Progenitor cell of endocrine pancreas (in vitro differentiated cells): ENCODE data around the gene BTNL8. TPM values are rescaled to one million over a fixed set of nuclear protein-coding genes. Genes with fewer than 3 reads are reported as not detected.
A peak's percentile ranks its signal among the peaks of the same experiment; 100 is the strongest.

Experiments used
- DNase-seq: peaks from one replicate; pipeline ENCODE4 v3.0.0; 2021; ENCODE audit warnings: low spot score; ENCODE audit not compliant: unreplicated experiment
- H3K27ac Mint-ChIP-seq: 2 replicates; pipeline ENCODE4 v1.8.0; 2021; ENCODE audit warnings: mild to moderate bottlenecking, moderate library complexity, mixed read lengths
- H3K27me3 Mint-ChIP-seq: 2 replicates; pipeline ENCODE4 v1.8.0; 2021; ENCODE audit warnings: mixed read lengths
- H3K36me3 Mint-ChIP-seq: 2 replicates; pipeline ENCODE4 v1.8.0; 2022; ENCODE audit warnings: mixed read lengths; ENCODE audit not compliant: insufficient read depth
- H3K4me1 Mint-ChIP-seq: 2 replicates; pipeline ENCODE4 v1.8.0; 2021; ENCODE audit warnings: low read depth, mixed read lengths
- H3K4me3 Mint-ChIP-seq: 2 replicates; pipeline ENCODE4 v1.8.0; 2021; ENCODE audit warnings: low read depth, mild to moderate bottlenecking, moderate library complexity, mixed read lengths
- H3K9me3 Mint-ChIP-seq: 2 replicates; pipeline ENCODE4 v1.8.0; 2021; ENCODE audit warnings: low read depth, mixed read lengths
- CTCF ChIP-seq: fragments of 200-600 bp; sonication (generic); IDR thresholded peaks from one replicate; pipeline ENCODE4 v1.5.0; 2021; ENCODE audit warnings: antibody characterized with exemption, mild to moderate bottlenecking; ENCODE audit not compliant: unreplicated experiment
- total RNA-seq: library from RNA; stranded (reverse); gene quantifications from 2 replicates; pipeline ENCODE4 v1.2.1, GENCODE V29; 2021

The BTNL8 gene
- total RNA-seq, 1 donor from 2014 or later: not detected

GRCh38 chr5:180870276-180871068 lies 28.5 kb upstream of the BTNL8 start:
- Mint-ChIP-seq H3K9me3 (no peaks in the 10 kb centered on the region), H3K27me3 (peaks cover 34% of the 10 kb centered on the region), H3K4me1 (peaks cover 2% of the 10 kb centered on the region), H3K4me3 (no peak overlapping the region), H3K36me3 (no peaks in the 10 kb centered on the region), H3K27ac (no peak overlapping the region)
- TF ChIP-seq CTCF: no peak
- DNase-seq: no peak

DNA sequence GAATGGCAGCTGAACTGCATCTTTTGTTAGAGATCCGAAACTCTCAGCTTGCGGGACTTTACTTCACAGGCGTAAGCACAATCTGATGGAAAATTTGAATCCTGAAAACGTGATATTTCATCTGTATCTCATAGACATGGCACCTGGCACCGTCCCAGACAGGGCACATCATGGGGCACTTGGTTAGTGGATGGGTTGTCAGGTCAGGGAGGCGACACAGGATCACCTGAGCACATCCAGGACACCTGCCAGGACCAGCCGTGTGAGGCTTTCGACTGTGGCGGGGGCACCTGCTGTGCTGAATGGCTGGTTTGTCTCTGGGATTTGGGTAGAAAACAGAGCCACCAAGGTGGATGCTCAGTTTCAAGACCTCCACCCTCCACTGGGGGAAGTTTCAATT lies 26.5 kb upstream of the BTNL8 start:
- Mint-ChIP-seq H3K36me3 (no peaks in the 10 kb centered on the region), H3K9me3 (no peaks in the 10 kb centered on the region), H3K27ac (no peak overlapping the region), H3K27me3 (peaks cover 19% of the 10 kb centered on the region), H3K4me1 (peaks cover 2% of the 10 kb centered on the region), H3K4me3 (no peak overlapping the region)
- DNase-seq: no peak
- no peak for TF ChIP-seq CTCF

- Mint-ChIP-seq H3K36me3 (no peaks in the 10 kb centered on the region), H3K27ac (no peak overlapping the region), H3K9me3 (no peaks in the 10 kb centered on the region), H3K4me3 (no peak overlapping the region), H3K27me3 (peaks cover 20% of the 10 kb centered on the region), H3K4me1 (peaks cover 2% of the 10 kb centered on the region)
- DNase-seq: no peak
- no peak for TF ChIP-seq CTCF
Observed at GRCh38 chr5:180873615-180874520, 25.1 kb upstream of the BTNL8 start.

DNA sequence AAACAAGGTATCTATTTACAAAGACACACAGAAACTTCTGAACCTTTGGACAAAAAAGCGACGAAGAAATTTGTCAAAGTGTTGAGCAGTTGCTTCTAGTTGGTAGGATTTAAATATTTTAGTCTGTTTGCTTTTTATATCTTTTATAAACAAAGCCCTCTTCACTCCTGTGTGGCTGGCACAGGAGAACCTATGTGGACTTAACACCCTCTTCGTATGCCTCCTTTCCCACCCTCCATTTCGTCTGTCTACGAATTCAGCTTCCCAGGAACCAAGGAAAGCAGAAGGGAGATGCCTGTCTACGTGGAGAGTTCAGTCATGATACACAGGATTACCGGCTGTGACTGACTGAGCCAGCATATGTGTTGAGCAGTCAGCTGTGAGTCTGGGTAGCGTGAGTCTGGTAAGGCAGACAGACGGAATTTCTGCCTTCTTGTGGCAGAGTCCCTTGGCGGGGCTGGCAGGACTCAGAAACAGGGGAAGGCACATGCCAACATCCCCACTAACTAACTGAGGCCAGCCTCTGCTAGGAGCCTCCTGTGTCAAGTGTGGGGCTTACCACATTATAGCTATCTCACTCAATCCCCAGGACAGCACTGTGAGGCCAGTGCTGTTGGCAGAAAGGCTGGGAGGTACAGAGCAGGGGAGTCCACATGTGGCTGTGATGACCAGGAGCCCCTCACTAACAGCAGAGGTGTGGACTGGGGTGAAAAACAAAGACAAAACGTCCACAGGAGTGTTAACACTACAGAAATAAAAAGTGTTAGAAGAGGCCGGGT lies 24.0 kb upstream of the BTNL8 start:
- Mint-ChIP-seq H3K27me3 (peaks cover 27% of the 10 kb centered on the region), H3K27ac (peak overlapping the region; percentile 8), H3K36me3 (no peaks in the 10 kb centered on the region), H3K4me1 (peaks cover 2% of the 10 kb centered on the region), H3K4me3 (no peak overlapping the region), H3K9me3 (no peaks in the 10 kb centered on the region)
- TF ChIP-seq CTCF: no peak
- no peak for DNase-seq
